ENCODE measurements around the gene EP400.
"Not testable (repeated sequence)": the region's sequence is repeated elsewhere in the genome, so short reads cannot be mapped to it uniquely, and the experiment has no call there.

The EP400 gene

GRCh38 chr12:132099739-132100138 lies 150.0 kb downstream of the EP400 start:
- Histone ChIP-seq H3K4me1 (ENCODE audit: control insufficient read depth in 2 of 2, insufficient read depth in 2 of 2, low read length in 2 of 2) (no peaks in the 10 kb centered on the region), H3K9ac (ENCODE audit: low read depth in 1 of 2, low read length in 2 of 2) (no peak overlapping the region), H3K27ac (ENCODE audit: low read depth in 2 of 2, low read length in 2 of 2) (no peak overlapping the region), H3K9me3 (ENCODE audit: control insufficient read depth in 2 of 2, low read length in 2 of 2) (no peaks in the 10 kb centered on the region), H3K27me3 (ENCODE audit: control insufficient read depth in 2 of 2, insufficient read depth in 2 of 2, low read length in 2 of 2) (no peaks in the 10 kb centered on the region), H3K4me3 (ENCODE audit: low read length in 2 of 2) (no peak overlapping the region), H3K36me3 (ENCODE audit: control insufficient read depth in 2 of 2, insufficient read depth in 2 of 2, low read length in 2 of 2) (peaks cover 0 to 12% of the 10 kb centered on the region in 2 donors)

- Histone ChIP-seq H3K9me3 (ENCODE audit: control insufficient read depth in 2 of 2, low read length in 2 of 2) (no peaks in the 10 kb centered on the region), H3K27me3 (ENCODE audit: control insufficient read depth in 2 of 2, insufficient read depth in 2 of 2, low read length in 2 of 2) (no peaks in the 10 kb centered on the region), H3K36me3 (ENCODE audit: control insufficient read depth in 2 of 2, insufficient read depth in 2 of 2, low read length in 2 of 2) (peaks cover 3 to 16% of the 10 kb centered on the region in 2 donors), H3K4me3 (ENCODE audit: low read length in 2 of 2) (no peak overlapping the region), H3K4me1 (ENCODE audit: control insufficient read depth in 2 of 2, insufficient read depth in 2 of 2, low read length in 2 of 2) (no peaks in the 10 kb centered on the region), H3K27ac (ENCODE audit: low read depth in 2 of 2, low read length in 2 of 2) (no peak overlapping the region), H3K9ac (ENCODE audit: low read depth in 1 of 2, low read length in 2 of 2) (no peak overlapping the region)
Observed at GRCh38 chr12:132100306-132101065, 150.7 kb downstream of the EP400 start.

GRCh38 chr12:132102297-132102696 lies 152.6 kb downstream of the EP400 start:
- no peak overlapping the region for H3K9ac ChIP-seq (ENCODE audit: low read depth in 1 of 2, low read length in 2 of 2)
- H3K36me3 ChIP-seq (ENCODE audit: control insufficient read depth in 2 of 2, insufficient read depth in 2 of 2, low read length in 2 of 2), result peaks cover 4 to 16% of the 10 kb centered on the region in 2 donors
- no peaks in the 10 kb centered on the region for H3K9me3 ChIP-seq (ENCODE audit: control insufficient read depth in 2 of 2, low read length in 2 of 2)
- no peak overlapping the region for H3K27ac ChIP-seq (ENCODE audit: low read depth in 2 of 2, low read length in 2 of 2)
- H3K27me3 ChIP-seq (ENCODE audit: control insufficient read depth in 2 of 2, insufficient read depth in 2 of 2, low read length in 2 of 2), result no peaks in the 10 kb centered on the region
- no peaks in the 10 kb centered on the region for H3K4me1 ChIP-seq (ENCODE audit: control insufficient read depth in 2 of 2, insufficient read depth in 2 of 2, low read length in 2 of 2)
- H3K4me3 ChIP-seq (ENCODE audit: low read length in 2 of 2), result no peak overlapping the region

- not testable (repeated sequence) for H3K9me3 ChIP-seq (ENCODE audit: control insufficient read depth in 2 of 2, low read length in 2 of 2); H3K4me3 ChIP-seq (ENCODE audit: low read length in 2 of 2); H3K27me3 ChIP-seq (ENCODE audit: control insufficient read depth in 2 of 2, insufficient read depth in 2 of 2, low read length in 2 of 2); H3K4me1 ChIP-seq (ENCODE audit: control insufficient read depth in 2 of 2, insufficient read depth in 2 of 2, low read length in 2 of 2); H3K9ac ChIP-seq (ENCODE audit: low read depth in 1 of 2, low read length in 2 of 2); H3K27ac ChIP-seq (ENCODE audit: low read depth in 2 of 2, low read length in 2 of 2)
- peaks cover 4 to 16% of the 10 kb centered on the region in 2 donors for H3K36me3 ChIP-seq (ENCODE audit: control insufficient read depth in 2 of 2, insufficient read depth in 2 of 2, low read length in 2 of 2)
Observed at GRCh38 chr12:132103072-132103471, 153.3 kb downstream of the EP400 start.

GRCh38 chr12:132103542-132104308 lies 154.0 kb downstream of the EP400 start:
- Histone ChIP-seq H3K36me3 (ENCODE audit: control insufficient read depth in 2 of 2, insufficient read depth in 2 of 2, low read length in 2 of 2) (peaks cover 4 to 13% of the 10 kb centered on the region in 2 donors), H3K4me3 (ENCODE audit: low read length in 2 of 2) (no peak overlapping the region), H3K9ac (ENCODE audit: low read depth in 1 of 2, low read length in 2 of 2) (no peak overlapping the region), H3K4me1 (ENCODE audit: control insufficient read depth in 2 of 2, insufficient read depth in 2 of 2, low read length in 2 of 2) (no peaks in the 10 kb centered on the region), H3K9me3 (ENCODE audit: control insufficient read depth in 2 of 2, low read length in 2 of 2) (no peaks in the 10 kb centered on the region), H3K27me3 (ENCODE audit: control insufficient read depth in 2 of 2, insufficient read depth in 2 of 2, low read length in 2 of 2) (no peaks in the 10 kb centered on the region), H3K27ac (ENCODE audit: low read depth in 2 of 2, low read length in 2 of 2) (no peak overlapping the region)

GRCh38 chr12:132105467-132105866 lies 155.7 kb downstream of the EP400 start:
- no peak overlapping the region for H3K4me3 ChIP-seq (ENCODE audit: low read length in 2 of 2)
- peaks cover 4 to 14% of the 10 kb centered on the region in 2 donors for H3K36me3 ChIP-seq (ENCODE audit: control insufficient read depth in 2 of 2, insufficient read depth in 2 of 2, low read length in 2 of 2)
- no peaks in the 10 kb centered on the region for H3K9me3 ChIP-seq (ENCODE audit: control insufficient read depth in 2 of 2, low read length in 2 of 2)
- H3K4me1 ChIP-seq (ENCODE audit: control insufficient read depth in 2 of 2, insufficient read depth in 2 of 2, low read length in 2 of 2), result no peaks in the 10 kb centered on the region
- H3K9ac ChIP-seq (ENCODE audit: low read depth in 1 of 2, low read length in 2 of 2), result no peak overlapping the region
- no peaks in the 10 kb centered on the region for H3K27me3 ChIP-seq (ENCODE audit: control insufficient read depth in 2 of 2, insufficient read depth in 2 of 2, low read length in 2 of 2)
- H3K27ac ChIP-seq (ENCODE audit: low read depth in 2 of 2, low read length in 2 of 2), result no peak overlapping the region

GRCh38 chr12:132106921-132107320 lies 157.2 kb downstream of the EP400 start:
- Histone ChIP-seq H3K9ac (ENCODE audit: low read depth in 1 of 2, low read length in 2 of 2) (no peak overlapping the region), H3K4me3 (ENCODE audit: low read length in 2 of 2) (no peak overlapping the region), H3K36me3 (ENCODE audit: control insufficient read depth in 2 of 2, insufficient read depth in 2 of 2, low read length in 2 of 2) (peaks cover 9 to 16% of the 10 kb centered on the region in 2 donors)

GRCh38 chr12:132108211-132108832 lies 158.6 kb downstream of the EP400 start:
- Histone ChIP-seq H3K9ac (ENCODE audit: low read depth in 1 of 2, low read length in 2 of 2) (no peak overlapping the region), H3K27me3 (ENCODE audit: control insufficient read depth in 2 of 2, insufficient read depth in 2 of 2, low read length in 2 of 2) (no peaks in the 10 kb centered on the region), H3K9me3 (ENCODE audit: control insufficient read depth in 2 of 2, low read length in 2 of 2) (no peaks in the 10 kb centered on the region), H3K36me3 (ENCODE audit: control insufficient read depth in 2 of 2, insufficient read depth in 2 of 2, low read length in 2 of 2) (peaks cover 9 to 17% of the 10 kb centered on the region in 2 donors), H3K27ac (ENCODE audit: low read depth in 2 of 2, low read length in 2 of 2) (no peak overlapping the region), H3K4me1 (ENCODE audit: control insufficient read depth in 2 of 2, insufficient read depth in 2 of 2, low read length in 2 of 2) (no peaks in the 10 kb centered on the region), H3K4me3 (ENCODE audit: low read length in 2 of 2) (no peak overlapping the region)

More at GRCh38 chr12:132106921-132107320, 157.2 kb downstream of the EP400 start:
- no peaks in the 10 kb centered on the region for H3K27me3 ChIP-seq (ENCODE audit: control insufficient read depth in 2 of 2, insufficient read depth in 2 of 2, low read length in 2 of 2)
- H3K4me1 ChIP-seq (ENCODE audit: control insufficient read depth in 2 of 2, insufficient read depth in 2 of 2, low read length in 2 of 2), result no peaks in the 10 kb centered on the region
- H3K27ac ChIP-seq (ENCODE audit: low read depth in 2 of 2, low read length in 2 of 2), result no peak overlapping the region
- no peaks in the 10 kb centered on the region for H3K9me3 ChIP-seq (ENCODE audit: control insufficient read depth in 2 of 2, low read length in 2 of 2)

- H3K36me3 ChIP-seq (ENCODE audit: control insufficient read depth in 2 of 2, insufficient read depth in 2 of 2, low read length in 2 of 2), result peaks cover 12 to 26% of the 10 kb centered on the region in 2 donors
Observed at GRCh38 chr12:132109741-132110140, 160.0 kb downstream of the EP400 start.

GRCh38 chr12:132110677-132111076 lies 160.9 kb downstream of the EP400 start:
- H3K4me3 ChIP-seq (ENCODE audit: low read length in 2 of 2), result no peak overlapping the region
- H3K36me3 ChIP-seq (ENCODE audit: control insufficient read depth in 2 of 2, insufficient read depth in 2 of 2, low read length in 2 of 2), result peaks cover 18 to 29% of the 10 kb centered on the region in 2 donors
- no peaks in the 10 kb centered on the region for H3K4me1 ChIP-seq (ENCODE audit: control insufficient read depth in 2 of 2, insufficient read depth in 2 of 2, low read length in 2 of 2)
- no peaks in the 10 kb centered on the region for H3K27me3 ChIP-seq (ENCODE audit: control insufficient read depth in 2 of 2, insufficient read depth in 2 of 2, low read length in 2 of 2)
- H3K27ac ChIP-seq (ENCODE audit: low read depth in 2 of 2, low read length in 2 of 2), result no peak overlapping the region
- H3K9me3 ChIP-seq (ENCODE audit: control insufficient read depth in 2 of 2, low read length in 2 of 2), result no peaks in the 10 kb centered on the region
- H3K9ac ChIP-seq (ENCODE audit: low read depth in 1 of 2, low read length in 2 of 2), result no peak overlapping the region

More at GRCh38 chr12:132109741-132110140, 160.0 kb downstream of the EP400 start:
- Histone ChIP-seq H3K4me3 (ENCODE audit: low read length in 2 of 2) (no peak overlapping the region), H3K27me3 (ENCODE audit: control insufficient read depth in 2 of 2, insufficient read depth in 2 of 2, low read length in 2 of 2) (no peaks in the 10 kb centered on the region), H3K9me3 (ENCODE audit: control insufficient read depth in 2 of 2, low read length in 2 of 2) (no peaks in the 10 kb centered on the region), H3K9ac (ENCODE audit: low read depth in 1 of 2, low read length in 2 of 2) (no peak overlapping the region), H3K27ac (ENCODE audit: low read depth in 2 of 2, low read length in 2 of 2) (no peak overlapping the region), H3K4me1 (ENCODE audit: control insufficient read depth in 2 of 2, insufficient read depth in 2 of 2, low read length in 2 of 2) (no peaks in the 10 kb centered on the region)
